ENCODE data around the gene C1orf74.

- TF ChIP-seq CTCF (IDR thresholded peaks at IDR 0.05; ENCODE audit: extremely low read depth in 1 of 2, insufficient read depth in 1 of 2, low read depth in 1 of 2, low read length in 2 of 2) (no peak), POLR2AphosphoS5 (IDR thresholded peaks at IDR 0.05; ENCODE audit: insufficient read depth, low read depth, low read length) (no peak), EZH2 (IDR thresholded peaks at IDR 0.05; ENCODE audit: borderline replicate concordance, low read depth, low read length, severe bottlenecking) (no peak)
Measured at GRCh38 chr1:209819058-209819457, 34.7 kb upstream of the C1orf74 start.
